GM19328 (cell line): Measurements from ENCODE around the gene CD59.
"Not testable (repeated sequence)": the region's sequence is repeated elsewhere in the genome, so short reads cannot be mapped to it uniquely, and the experiment has no call there.

Experiments used
- ATAC-seq: cut with Tn5 transposase; IDR thresholded peaks from one replicate; pipeline ENCODE4 v1.9.1; 2021; ENCODE audit warnings: mild to moderate bottlenecking, moderate library complexity; ENCODE audit not compliant: unreplicated experiment

Gene CD59

GRCh38 chr11:33669598-33670249 lies 66.5 kb downstream of the CD59 start:
- no peak for ATAC-seq

DNA sequence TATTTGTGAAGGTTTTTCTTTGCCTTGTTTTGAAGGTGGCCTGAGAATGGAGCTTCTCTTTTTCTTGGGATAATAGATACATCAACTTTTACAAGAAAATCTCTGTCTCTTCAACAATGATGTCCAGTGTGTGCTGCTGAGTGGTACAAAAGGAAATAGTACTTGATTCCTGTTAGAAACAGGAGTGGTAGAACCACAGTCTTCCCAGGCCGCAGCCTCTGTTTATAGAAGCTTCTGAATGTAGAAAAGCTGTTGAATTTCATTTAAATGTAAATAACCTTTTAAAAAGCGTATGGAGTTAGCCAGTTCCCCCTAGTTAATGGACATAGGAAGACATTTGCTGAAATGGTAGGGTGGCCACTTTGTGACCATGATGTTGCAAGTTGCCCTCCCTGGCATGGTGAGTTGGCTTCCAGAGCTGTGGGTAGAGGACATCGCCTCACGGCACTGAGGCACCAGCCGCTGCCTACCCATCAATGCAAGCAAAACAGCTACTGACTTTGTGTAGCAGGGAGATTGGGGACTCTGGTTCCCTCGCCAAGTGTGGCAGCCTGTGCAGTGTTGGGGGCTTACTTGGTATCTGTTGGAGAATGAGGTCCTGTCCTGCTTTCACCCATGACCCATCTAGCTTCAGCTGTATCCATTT lies 67.1 kb downstream of the CD59 start:
- no peak for ATAC-seq

- ATAC-seq = no peak
These were observed 67.8 kb downstream of the CD59 start for GRCh38 chr11:33668468-33668825.

DNA sequence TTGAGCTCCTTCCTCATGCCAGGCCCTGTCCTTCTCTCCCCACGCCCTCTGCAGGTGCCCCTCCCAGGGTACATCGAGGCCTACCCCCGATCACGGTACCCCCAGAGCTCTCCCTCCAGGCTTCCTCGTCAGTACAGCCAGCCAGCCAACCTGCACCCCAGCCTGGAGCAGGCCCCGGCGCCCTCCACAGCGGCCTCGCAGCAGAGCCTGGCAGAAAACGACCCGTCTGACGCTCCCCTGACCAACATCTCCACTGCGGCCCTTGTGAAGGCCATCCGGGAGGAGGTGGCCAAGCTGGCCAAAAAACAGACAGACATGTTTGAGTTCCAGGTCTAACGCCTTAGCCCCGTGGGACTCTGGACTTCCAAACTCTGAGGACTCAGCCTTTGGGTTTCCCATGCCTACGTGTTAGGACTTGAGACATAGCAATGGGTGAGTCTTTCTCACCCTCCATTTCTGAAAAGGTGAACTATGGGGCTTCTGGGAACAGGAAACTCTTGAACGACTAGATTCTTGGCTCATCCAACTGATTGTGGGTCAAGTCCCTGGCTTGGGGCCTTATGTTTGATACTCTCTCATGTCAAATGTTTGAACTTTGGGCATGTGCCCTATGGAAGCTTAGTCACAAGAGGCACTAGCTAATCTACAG lies 68.3 kb downstream of the CD59 start:
- no peak for ATAC-seq

GRCh38 chr11:33665350-33666106 lies 70.7 kb downstream of the CD59 start:
- no peak for ATAC-seq

GRCh38 chr11:33664827-33665226 lies 71.4 kb downstream of the CD59 start:
- no peak for ATAC-seq

- no peak for ATAC-seq
These were observed 72.1 kb downstream of the CD59 start for GRCh38 chr11:33664166-33664565.

- ATAC-seq = no peak
These were observed 73.1 kb downstream of the CD59 start for GRCh38 chr11:33663121-33663520.

DNA sequence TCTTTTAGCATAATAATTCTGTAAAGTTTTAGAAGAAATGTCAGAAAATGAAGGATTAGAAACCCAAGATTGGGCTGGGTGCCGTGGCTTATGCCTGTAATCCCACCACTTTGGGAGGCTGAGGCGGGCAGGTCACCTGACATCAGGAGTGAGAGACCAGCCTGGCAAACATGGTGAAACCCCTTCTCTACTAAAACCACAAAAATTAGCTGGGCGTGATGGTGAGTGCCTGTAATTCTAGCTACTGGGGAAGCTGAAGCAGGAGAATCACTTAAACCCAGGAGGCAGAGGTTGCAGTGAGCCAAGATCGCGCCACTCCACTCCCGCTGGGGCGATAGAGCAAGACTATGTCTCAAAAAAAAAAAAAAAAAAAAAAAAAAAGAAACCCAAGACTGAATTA lies 74.7 kb downstream of the CD59 start:
- ATAC-seq = not testable (repeated sequence)

DNA sequence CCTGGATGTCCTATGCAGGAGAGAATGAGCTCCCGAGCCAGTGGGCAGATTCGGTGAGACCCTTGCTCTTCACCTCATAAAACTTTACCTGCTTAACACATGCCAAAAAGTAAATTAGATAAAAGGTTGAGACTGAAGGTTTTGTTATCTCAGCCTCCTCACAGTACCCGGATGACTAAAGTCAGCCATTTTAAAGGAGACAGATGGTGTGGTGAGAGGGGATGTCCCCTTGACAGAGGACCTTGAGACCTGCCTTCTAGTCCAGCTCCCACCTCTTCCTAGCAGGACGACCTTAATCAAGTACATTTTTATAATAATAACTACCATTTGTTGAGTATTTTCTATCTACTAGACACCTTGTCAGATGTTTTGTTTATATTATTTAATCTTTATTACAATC lies 75.3 kb downstream of the CD59 start:
- no peak for ATAC-seq

- ATAC-seq = no peak
These were observed 76.7 kb downstream of the CD59 start for GRCh38 chr11:33659370-33660139.

DNA sequence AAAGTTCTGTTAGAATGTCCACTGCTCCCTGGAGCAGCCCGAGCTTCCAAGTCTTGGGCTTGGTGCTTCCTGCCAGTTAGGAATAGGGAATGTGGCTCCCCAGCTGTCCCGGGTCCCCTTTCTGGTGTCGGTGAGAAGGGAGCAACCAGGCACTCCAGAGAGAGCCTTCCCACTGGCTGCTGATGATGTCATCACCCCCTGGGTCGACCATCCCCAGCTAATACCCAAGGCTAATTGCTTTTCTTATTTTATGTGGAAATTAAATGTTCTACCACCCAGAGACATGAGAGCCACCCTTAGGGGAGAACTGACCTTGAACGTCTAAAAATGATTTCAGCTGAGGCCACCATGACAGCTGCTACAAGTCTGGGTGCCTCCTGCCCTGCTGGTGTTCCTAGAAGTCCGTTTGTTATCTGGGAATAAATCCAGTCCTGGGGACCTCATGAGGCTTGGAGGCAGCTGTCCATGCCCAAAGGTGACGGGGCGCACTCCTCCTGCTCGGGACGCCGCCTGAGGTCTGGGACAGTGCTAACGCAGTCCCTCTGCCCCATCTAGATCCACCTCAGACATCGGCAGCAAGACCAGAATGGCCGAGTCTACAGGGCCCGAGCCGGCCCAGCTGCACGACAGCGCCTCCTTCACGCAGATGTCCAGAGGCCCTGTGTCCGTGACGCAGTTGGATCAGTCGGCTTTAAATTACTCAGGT lies 77.9 kb downstream of the CD59 start:
- ATAC-seq = no peak

DNA sequence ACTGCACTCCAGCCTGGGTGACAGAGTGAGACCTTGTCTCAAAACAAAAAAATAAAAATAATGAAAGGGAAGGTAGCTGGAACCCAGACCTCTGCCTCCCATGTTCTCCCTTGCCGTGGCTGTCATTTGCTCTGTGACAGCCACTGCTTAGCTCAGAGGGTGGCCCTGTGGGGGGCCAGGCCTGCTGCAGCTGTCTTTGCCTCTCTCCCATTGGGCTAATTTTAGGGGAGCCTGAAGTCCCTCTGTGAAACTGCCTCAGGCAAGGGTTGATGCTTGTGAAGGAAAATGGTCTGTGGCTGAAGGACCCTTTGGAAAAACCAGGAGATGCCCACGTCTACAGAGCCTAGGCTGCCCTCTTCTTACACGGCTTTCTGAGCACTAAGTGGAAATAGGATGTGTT lies 78.5 kb downstream of the CD59 start:
- ATAC-seq = no peak

DNA sequence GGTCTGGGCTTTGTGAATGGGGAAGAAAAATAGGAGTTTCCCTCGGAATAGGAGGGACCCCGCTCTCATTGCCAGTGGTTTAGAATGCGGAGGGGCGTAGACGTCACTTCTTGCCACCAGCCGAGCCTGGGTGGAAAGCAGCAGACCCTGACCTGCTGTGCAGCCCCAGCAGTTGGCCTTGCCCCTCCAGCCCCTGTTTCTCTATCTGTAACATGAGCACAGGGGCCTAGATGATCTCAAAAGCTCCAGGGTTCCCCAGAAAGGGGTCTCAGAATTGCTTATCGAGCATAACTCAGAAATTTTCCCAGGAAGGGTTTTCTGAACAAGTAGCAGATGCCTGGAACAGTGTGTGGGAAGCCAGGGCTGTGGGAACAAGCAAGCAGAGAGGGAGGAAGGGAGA lies 79.5 kb downstream of the CD59 start:
- no peak for ATAC-seq

- ATAC-seq = no peak
These were observed 80.2 kb downstream of the CD59 start for GRCh38 chr11:33655842-33656600.

DNA sequence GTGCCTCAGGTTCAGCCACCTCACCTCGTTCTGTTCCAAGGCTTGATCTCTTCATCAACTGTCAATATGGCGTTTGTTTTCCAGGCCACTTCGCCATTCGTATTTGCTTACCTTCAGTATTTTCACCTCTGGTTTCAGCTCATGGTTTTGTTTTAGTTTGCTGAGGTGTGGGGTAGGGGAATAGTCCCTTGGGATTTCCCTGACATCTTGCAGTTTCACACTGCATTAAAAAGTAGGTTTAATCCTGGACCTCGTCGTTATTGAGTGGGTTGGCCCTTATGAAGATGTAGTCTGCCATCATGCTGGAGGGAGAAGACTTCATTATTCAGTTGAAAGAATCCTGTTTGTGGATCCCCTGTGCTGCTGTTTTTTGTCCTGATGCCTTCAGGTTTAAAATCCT lies 81.6 kb downstream of the CD59 start:
- no peak for ATAC-seq
